ENCODE measurements around the gene SLC30A3. TPM values are rescaled to one million over a fixed set of nuclear protein-coding genes. Genes with fewer than 3 reads are reported as not detected.

Gene SLC30A3
- total RNA-seq, 1 experiment from 2014 or later: not detected

DNA sequence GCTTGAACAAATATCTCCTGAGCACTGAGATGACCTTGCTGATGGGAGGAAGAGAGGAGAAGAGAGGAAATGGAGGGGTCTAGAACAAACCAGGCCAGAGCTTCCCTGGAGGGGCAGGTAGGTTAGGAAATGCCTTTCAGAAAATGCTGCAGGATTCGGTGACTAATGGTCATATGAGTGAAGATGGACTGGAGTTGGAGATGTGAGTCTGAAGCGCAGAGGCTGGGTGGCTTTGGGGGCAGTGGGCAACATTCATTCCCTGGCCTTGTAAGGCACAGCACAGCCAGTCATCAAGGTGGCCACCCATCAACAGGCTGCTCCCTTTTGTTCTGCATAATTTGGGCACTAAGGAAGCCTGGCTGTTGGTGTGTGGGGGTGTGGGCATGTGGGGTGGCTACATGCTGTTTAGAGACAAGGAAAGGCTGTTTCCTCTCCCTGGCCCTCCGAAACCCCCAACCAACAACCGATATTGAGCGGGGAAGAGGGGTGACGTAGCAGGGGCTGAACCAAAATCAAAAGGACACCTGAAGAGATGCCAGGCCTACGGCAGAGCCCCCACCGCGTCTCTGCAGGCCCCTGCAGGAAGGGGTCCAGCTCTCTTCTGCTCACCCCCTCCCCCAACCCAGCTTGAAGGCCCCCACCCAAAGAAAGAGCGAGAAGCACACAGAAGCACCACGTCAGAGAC is 1.5 kb downstream of the SLC30A3 start:
- H3K27ac ChIP-seq: no peak overlapping the region
- no peak for DNase-seq (ENCODE audit: low read depth in 1 of 2, low spot score in 2 of 2)
- no peaks in the 10 kb centered on the region for H3K9me3 ChIP-seq (replicated peaks)
- H3K27me3 ChIP-seq (replicated peaks): peaks cover 71% of the 10 kb centered on the region
- no peaks in the 10 kb centered on the region for H3K36me3 ChIP-seq
- peaks cover 30% of the 10 kb centered on the region for H3K4me1 ChIP-seq (replicated peaks)
- H3K4me3 ChIP-seq: no peak overlapping the region

GRCh38 chr2:27258051-27258450 is 4.8 kb downstream of the SLC30A3 start:
- DNase-seq (ENCODE audit: low read depth in 1 of 2, low spot score in 2 of 2): no peak
- Histone ChIP-seq H3K27me3 (replicated peaks) (peaks cover 46% of the 10 kb centered on the region), H3K4me3 (no peak overlapping the region)

GRCh38 chr2:27256855-27257454 is 5.9 kb downstream of the SLC30A3 start:
- Histone ChIP-seq H3K9me3 (replicated peaks) (no peaks in the 10 kb centered on the region), H3K4me1 (replicated peaks) (peaks cover under 1% of the 10 kb centered on the region), H3K27me3 (replicated peaks) (peaks cover 35% of the 10 kb centered on the region), H3K4me3 (no peak overlapping the region), H3K36me3 (no peaks in the 10 kb centered on the region), H3K27ac (no peak overlapping the region)
- no peak for DNase-seq (ENCODE audit: low read depth in 1 of 2, low spot score in 2 of 2)

More at GRCh38 chr2:27258051-27258450, 4.8 kb downstream of the SLC30A3 start:
- H3K36me3 ChIP-seq: no peaks in the 10 kb centered on the region
- peaks cover 11% of the 10 kb centered on the region for H3K4me1 ChIP-seq (replicated peaks)
- no peak overlapping the region for H3K27ac ChIP-seq
- H3K9me3 ChIP-seq (replicated peaks): no peaks in the 10 kb centered on the region

- Histone ChIP-seq H3K4me3 (no peak overlapping the region), H3K27ac (no peak overlapping the region), H3K27me3 (replicated peaks) (peaks cover 22% of the 10 kb centered on the region), H3K36me3 (no peaks in the 10 kb centered on the region), H3K4me1 (replicated peaks) (no peaks in the 10 kb centered on the region), H3K9me3 (replicated peaks) (no peaks in the 10 kb centered on the region)
- DNase-seq (ENCODE audit: low read depth in 1 of 2, low spot score in 2 of 2): no peak
These were observed 7.2 kb downstream of the SLC30A3 start for GRCh38 chr2:27255660-27256059.

- Histone ChIP-seq H3K4me3 (no peak overlapping the region), H3K27me3 (replicated peaks) (peaks cover 18% of the 10 kb centered on the region), H3K9me3 (replicated peaks) (no peaks in the 10 kb centered on the region), H3K36me3 (no peaks in the 10 kb centered on the region), H3K4me1 (replicated peaks) (no peaks in the 10 kb centered on the region), H3K27ac (no peak overlapping the region)
- no peak for DNase-seq (ENCODE audit: low read depth in 1 of 2, low spot score in 2 of 2)
These were observed 7.7 kb downstream of the SLC30A3 start for GRCh38 chr2:27255187-27255586.

DNA sequence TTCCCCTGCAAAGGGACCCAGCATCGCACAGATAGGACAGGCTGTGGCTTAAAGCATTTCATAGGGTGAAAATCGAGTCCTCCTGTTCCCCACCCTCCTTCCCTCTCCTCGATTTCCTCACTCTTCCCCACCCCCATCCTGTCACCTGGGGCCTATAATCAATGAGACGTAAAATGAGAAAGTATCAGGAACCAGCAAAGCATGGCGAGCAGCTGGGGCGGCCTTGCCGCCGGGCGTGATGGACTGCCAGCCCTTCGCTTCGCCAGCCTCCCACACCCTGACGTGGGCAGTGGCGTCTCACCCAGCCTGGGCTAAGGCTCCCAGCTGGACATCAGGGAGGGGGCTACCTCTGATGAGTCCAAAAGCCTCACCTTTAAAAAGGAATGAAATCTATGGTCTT is 11.1 kb downstream of the SLC30A3 start:
- Histone ChIP-seq H3K4me3 (no peak overlapping the region), H3K4me1 (replicated peaks) (no peaks in the 10 kb centered on the region), H3K27me3 (replicated peaks) (peaks cover 5% of the 10 kb centered on the region; the same call in 1 of the 2 replicates), H3K36me3 (no peaks in the 10 kb centered on the region), H3K27ac (no peak overlapping the region), H3K9me3 (replicated peaks) (no peaks in the 10 kb centered on the region)
- no peak for DNase-seq (ENCODE audit: low read depth in 1 of 2, low spot score in 2 of 2)

GRCh38 chr2:27250652-27251379 is 12.0 kb downstream of the SLC30A3 start:
- no peak for DNase-seq (ENCODE audit: low read depth in 1 of 2, low spot score in 2 of 2)
- H3K36me3 ChIP-seq: no peaks in the 10 kb centered on the region
- H3K4me3 ChIP-seq: no peak overlapping the region
- no peaks in the 10 kb centered on the region for H3K9me3 ChIP-seq (replicated peaks)
- H3K27me3 ChIP-seq (replicated peaks): peaks cover 3% of the 10 kb centered on the region; the same call in 1 of the 2 replicates
- no peak overlapping the region for H3K27ac ChIP-seq
- H3K4me1 ChIP-seq (replicated peaks): no peaks in the 10 kb centered on the region

DNA sequence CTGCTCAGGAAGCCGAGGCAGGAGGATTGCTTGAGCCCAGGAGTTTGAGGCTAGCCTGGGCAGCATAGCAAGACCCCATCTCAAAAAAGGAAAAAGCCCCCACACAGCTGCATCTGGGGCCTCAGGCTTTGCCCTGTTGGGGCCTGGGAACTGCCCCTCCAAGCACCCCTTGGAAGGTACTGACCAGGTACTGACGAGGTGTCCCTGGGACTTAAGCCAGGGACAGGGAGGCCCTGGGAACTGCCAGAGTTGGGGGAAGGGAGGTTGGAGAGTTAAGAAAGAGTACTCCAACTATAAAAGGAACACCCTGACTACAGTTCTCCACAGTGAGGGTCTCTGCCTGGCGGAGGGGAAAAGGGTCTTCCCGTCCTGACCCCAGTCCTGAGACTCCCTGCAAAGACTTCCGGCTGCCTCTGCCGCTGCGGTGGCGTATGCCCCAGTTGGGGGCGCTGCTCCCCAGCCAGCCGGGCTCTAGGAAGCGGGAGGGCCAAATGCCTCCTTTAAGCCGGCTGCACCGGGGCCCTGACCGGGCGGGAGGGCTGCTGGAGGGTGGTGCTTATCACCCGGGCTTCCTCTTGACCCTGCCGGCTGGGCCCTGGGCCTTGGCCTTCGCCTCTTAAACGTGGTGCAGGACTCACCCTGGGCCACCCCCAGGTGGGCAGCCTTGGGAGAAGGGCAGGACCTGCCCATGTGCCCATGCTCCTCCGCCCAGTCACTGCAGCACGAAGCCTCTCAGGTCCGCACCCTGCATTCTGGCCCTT is 12.8 kb downstream of the SLC30A3 start:
- no peak for DNase-seq (ENCODE audit: low read depth in 1 of 2, low spot score in 2 of 2)
- H3K4me1 ChIP-seq (replicated peaks): no peaks in the 10 kb centered on the region
- H3K4me3 ChIP-seq: no peak overlapping the region

DNA sequence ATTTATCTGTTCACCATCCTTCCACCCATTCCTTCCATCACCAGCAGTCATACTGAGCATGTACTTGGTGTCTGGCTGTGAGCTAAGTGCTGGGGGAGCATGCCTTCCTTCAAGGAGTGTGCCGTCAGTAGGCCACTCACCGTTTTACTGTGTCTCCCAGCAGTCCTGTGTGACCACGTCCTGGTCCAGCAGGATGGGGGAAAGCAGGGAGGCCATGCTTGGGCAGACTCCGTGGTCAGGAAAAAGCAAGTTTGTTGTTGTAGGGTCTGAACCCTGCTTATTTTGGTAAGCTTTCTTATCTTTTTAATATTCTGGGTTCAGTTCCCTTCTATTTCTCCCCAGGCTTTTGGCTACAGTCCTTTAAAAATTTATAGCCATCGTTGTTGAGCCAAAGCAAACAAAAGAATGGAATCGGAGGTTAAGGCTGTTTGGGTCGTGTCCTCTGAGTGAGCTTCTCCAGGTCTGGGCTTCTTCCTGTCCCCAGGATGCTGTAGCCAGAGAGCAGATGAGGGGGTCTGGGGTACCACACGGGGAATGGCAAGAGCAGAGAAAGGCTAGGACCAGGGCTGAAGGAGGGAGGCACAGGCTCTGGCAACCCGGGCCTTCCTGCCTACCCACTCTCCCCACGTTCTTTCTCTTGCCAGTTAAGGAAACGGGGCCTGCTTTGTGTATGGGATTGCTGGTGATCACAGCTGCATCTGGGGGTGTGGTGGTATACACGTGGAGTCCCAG is 13.5 kb downstream of the SLC30A3 start:
- H3K4me3 ChIP-seq: no peak overlapping the region
- H3K27ac ChIP-seq: no peak overlapping the region
- no peak for DNase-seq (ENCODE audit: low read depth in 1 of 2, low spot score in 2 of 2)
- H3K27me3 ChIP-seq (replicated peaks): no peaks in the 10 kb centered on the region
- H3K4me1 ChIP-seq (replicated peaks): no peaks in the 10 kb centered on the region
- H3K36me3 ChIP-seq: peaks cover 3% of the 10 kb centered on the region
- no peaks in the 10 kb centered on the region for H3K9me3 ChIP-seq (replicated peaks)

More for the DNA sequence above, 12.8 kb downstream of the SLC30A3 start:
- no peak overlapping the region for H3K27ac ChIP-seq
- no peaks in the 10 kb centered on the region for H3K9me3 ChIP-seq (replicated peaks)
- no peaks in the 10 kb centered on the region for H3K27me3 ChIP-seq (replicated peaks)
- no peaks in the 10 kb centered on the region for H3K36me3 ChIP-seq

DNA sequence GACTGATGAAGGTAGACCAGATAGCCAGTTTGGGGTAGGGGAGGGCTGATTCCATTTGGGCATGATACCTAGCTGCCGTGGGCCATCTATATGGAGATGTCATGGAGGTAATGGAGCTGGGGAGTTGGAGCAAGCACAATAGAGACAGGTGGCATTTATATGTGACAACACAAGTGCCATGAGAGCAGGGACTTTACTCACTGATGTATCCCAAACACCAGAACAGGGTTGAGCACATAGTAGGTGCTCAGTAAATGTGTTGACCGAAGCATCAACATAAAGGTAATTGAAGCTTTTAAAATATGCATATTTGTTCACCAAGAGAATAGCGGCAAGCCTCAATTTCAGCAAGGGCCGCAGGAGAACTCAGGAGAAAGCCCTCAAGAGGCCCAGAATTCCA is 15.0 kb downstream of the SLC30A3 start:
- no peaks in the 10 kb centered on the region for H3K27me3 ChIP-seq (replicated peaks)
- H3K9me3 ChIP-seq (replicated peaks): no peaks in the 10 kb centered on the region
- no peaks in the 10 kb centered on the region for H3K4me1 ChIP-seq (replicated peaks)
- no peak overlapping the region for H3K4me3 ChIP-seq
- DNase-seq (ENCODE audit: low read depth in 1 of 2, low spot score in 2 of 2): no peak
- peaks cover 18% of the 10 kb centered on the region for H3K36me3 ChIP-seq
- no peak overlapping the region for H3K27ac ChIP-seq

GRCh38 chr2:27245626-27246025 is 17.2 kb downstream of the SLC30A3 start:
- Histone ChIP-seq H3K4me3 (no peak overlapping the region), H3K27me3 (replicated peaks) (no peaks in the 10 kb centered on the region), H3K4me1 (replicated peaks) (no peaks in the 10 kb centered on the region), H3K9me3 (replicated peaks) (no peaks in the 10 kb centered on the region), H3K27ac (no peak overlapping the region; the same call in 1 of the 2 replicates), H3K36me3 (peaks cover 40% of the 10 kb centered on the region)
- DNase-seq (ENCODE audit: low read depth in 1 of 2, low spot score in 2 of 2): no peak

- no peak for DNase-seq (ENCODE audit: low read depth in 1 of 2, low spot score in 2 of 2)
- Histone ChIP-seq H3K4me1 (replicated peaks) (no peaks in the 10 kb centered on the region), H3K27ac (no peak overlapping the region; the same call in 1 of the 2 replicates), H3K27me3 (replicated peaks) (no peaks in the 10 kb centered on the region), H3K9me3 (replicated peaks) (no peaks in the 10 kb centered on the region), H3K36me3 (peaks cover 45% of the 10 kb centered on the region), H3K4me3 (no peak overlapping the region)
These were observed 17.7 kb downstream of the SLC30A3 start for GRCh38 chr2:27245116-27245515.
